ENCODE measurements around the gene NXN. TPM values are rescaled to one million over a fixed set of nuclear protein-coding genes. Genes with fewer than 3 reads are reported as not detected.
A peak's percentile ranks its signal among the peaks of the same experiment; 100 is the strongest.
"Not testable (repeated sequence)": the region's sequence is repeated elsewhere in the genome, so short reads cannot be mapped to it uniquely, and the experiment has no call there.

NXN gene
- total RNA-seq, 4 donors from 2014 or later = 2.1 to 14.0 (median 8.6) TPM

DNA sequence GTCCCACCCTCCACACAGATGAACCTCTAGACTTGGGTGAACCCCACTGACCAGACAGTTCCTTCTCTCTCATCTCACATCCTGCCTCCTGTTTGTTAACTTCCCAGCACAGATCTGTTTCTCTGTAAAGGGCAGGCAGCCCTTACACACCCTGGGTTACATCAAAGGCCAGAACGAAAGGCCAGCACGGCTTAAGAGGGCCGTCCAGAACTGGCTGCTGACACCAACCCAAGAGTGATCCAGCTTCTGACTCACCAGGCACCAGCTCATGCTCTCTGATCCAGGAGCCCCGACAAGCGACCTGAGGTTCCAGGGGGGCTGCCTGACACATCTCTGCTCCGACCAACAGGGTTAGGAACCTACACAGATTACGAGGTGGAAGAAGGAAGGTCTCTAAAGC, 110.5 kb downstream of the NXN start:
- TF ChIP-seq POLR2A (IDR thresholded peaks at IDR 0.05) = no peak
- TF ChIP-seq, protein P1, sequence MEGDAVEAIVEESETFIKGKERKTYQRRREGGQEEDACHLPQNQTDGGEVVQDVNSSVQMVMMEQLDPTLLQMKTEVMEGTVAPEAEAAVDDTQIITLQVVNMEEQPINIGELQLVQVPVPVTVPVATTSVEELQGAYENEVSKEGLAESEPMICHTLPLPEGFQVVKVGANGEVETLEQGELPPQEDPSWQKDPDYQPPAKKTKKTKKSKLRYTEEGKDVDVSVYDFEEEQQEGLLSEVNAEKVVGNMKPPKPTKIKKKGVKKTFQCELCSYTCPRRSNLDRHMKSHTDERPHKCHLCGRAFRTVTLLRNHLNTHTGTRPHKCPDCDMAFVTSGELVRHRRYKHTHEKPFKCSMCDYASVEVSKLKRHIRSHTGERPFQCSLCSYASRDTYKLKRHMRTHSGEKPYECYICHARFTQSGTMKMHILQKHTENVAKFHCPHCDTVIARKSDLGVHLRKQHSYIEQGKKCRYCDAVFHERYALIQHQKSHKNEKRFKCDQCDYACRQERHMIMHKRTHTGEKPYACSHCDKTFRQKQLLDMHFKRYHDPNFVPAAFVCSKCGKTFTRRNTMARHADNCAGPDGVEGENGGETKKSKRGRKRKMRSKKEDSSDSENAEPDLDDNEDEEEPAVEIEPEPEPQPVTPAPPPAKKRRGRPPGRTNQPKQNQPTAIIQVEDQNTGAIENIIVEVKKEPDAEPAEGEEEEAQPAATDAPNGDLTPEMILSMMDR (IDR thresholded peaks at IDR 0.05) = no peak
- Histone ChIP-seq H3K27me3 (no peaks in the 10 kb centered on the region), H3K4me1 (no peaks in the 10 kb centered on the region), H3K27ac (peak overlapping the region; percentile 12 to 86 (median 67)), H3K36me3 (no peaks in the 10 kb centered on the region), H3K4me3 (no peak overlapping the region), H3K9me3 (no peaks in the 10 kb centered on the region)
- peak in 1 of 3 donors; percentile 66 for DNase-seq

DNA sequence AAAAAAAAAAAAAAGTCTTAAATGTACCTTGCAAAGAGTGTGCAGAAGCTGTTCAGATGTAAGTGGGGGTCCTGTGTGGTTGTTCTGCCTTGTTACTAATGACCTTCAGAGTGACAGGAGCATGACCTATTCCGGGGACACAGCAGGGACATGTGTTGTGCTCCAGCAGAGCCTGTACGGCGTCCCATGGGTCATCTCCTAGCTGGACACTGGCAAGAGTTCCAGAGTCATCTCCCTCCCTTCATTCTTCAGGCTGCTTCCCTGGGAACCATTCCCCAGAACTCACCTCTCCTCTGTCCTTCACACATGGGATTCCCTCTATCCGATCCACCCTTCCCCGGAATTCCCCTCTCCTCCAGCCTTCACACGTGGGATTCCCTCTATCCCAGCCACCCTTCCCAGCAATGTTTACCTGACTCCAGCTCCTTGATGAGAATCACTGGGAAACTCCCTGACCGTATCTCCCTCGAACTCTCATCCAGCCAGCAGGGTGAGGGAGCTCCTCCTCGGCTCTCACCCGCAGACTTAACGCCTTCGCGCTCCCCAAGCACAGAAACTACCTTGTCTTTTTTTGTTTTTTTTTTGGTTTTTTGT, 111.6 kb downstream of the NXN start:
- H3K4me1 ChIP-seq = no peaks in the 10 kb centered on the region
- H3K27me3 ChIP-seq = no peaks in the 10 kb centered on the region
- TF ChIP-seq, protein P1 (IDR thresholded peaks at IDR 0.05) = no peak
- no peak for TF ChIP-seq POLR2A (IDR thresholded peaks at IDR 0.05)
- peak overlapping the region in 2 of 4 donors; percentile 59 to 86 for H3K27ac ChIP-seq
- H3K9me3 ChIP-seq = no peaks in the 10 kb centered on the region
- DNase-seq = no peak
- no peaks in the 10 kb centered on the region for H3K36me3 ChIP-seq
- H3K4me3 ChIP-seq = no peak overlapping the region

DNA sequence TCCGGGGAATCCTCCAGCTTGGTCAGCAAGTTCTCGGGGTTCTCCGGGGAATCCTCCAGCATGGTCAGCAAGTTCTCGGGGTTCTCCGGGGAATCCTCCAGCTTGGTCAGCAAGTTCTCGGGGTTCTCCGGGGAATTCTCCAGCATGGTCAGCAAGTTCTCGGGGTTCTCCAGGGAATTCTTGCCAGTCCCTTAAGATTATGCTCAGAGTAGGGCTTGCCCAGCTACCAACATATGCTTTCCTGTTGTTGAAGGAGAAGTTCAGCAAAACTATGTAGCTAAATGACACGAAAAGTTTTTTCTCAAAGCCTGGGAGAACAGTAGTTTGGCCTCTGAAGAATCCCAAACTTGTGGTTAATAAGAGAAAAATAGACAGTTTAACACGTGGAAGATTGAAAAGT, 112.3 kb downstream of the NXN start:
- peak overlapping the region in 1 of 4 donors; percentile 86 for H3K27ac ChIP-seq
- not testable (repeated sequence) for H3K4me1 ChIP-seq, H3K4me3 ChIP-seq, DNase-seq, H3K9me3 ChIP-seq, H3K36me3 ChIP-seq, H3K27me3 ChIP-seq

DNA sequence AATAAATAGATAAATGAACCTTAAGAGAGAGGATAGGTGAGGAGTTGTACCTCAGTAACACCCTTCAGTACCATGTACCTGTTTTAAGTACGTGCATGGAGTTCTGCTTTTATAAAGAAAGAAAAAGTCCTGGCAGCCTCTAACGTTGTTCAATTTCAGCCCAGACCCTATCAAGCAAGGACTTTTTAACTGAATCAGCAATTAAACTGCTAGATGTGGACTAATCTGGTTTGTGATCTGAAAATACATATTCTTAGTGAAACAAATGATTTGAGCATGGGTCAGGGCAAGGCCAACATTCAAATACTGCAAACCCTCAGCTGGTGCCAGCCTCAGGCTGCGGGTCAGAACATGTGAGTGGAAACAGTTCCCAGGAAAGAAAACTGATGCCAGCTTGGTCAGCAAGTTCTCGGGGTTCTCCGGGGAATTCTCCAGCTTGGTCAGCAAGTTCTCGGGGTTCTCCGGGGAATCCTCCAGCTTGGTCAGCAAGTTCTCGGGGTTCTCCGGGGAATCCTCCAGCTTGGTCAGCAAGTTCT, 112.9 kb downstream of the NXN start:
- Histone ChIP-seq H3K4me3 (no peak overlapping the region), H3K36me3 (no peaks in the 10 kb centered on the region), H3K4me1 (no peaks in the 10 kb centered on the region), H3K9me3 (no peaks in the 10 kb centered on the region), H3K27ac (no peak overlapping the region), H3K27me3 (no peaks in the 10 kb centered on the region)
- DNase-seq = no peak
- no peak for TF ChIP-seq POLR2A (IDR thresholded peaks at IDR 0.05)
- TF ChIP-seq, protein P1 (IDR thresholded peaks at IDR 0.05) = no peak

DNA sequence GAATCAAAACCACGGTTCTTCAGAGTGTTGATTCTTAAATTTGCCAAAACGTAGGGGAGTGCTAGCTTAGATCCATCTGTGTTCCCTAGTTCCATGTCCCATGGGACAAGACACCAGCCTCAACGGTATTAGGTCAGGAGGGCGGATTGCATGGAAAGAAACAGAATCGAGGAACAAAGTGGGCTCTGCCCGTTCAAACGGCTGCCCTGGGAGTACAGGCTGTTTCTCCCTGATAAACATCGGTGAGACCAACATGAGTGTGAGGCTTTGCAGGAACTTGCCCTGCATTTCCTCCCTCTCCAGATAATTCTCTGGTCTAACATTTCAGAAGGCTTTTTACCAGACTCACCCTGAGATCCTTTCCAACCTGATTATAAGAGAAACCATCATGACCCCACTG, 115.3 kb downstream of the NXN start:
- TF ChIP-seq, protein P1 (IDR thresholded peaks at IDR 0.05) = no peak
- no peak for TF ChIP-seq POLR2A (IDR thresholded peaks at IDR 0.05)
- H3K27me3 ChIP-seq = no peaks in the 10 kb centered on the region
- no peaks in the 10 kb centered on the region for H3K4me1 ChIP-seq
- peak overlapping the region in 1 of 4 donors; percentile 42 for H3K27ac ChIP-seq
- H3K9me3 ChIP-seq = no peaks in the 10 kb centered on the region
- DNase-seq = no peak
- H3K4me3 ChIP-seq = no peak overlapping the region
- H3K36me3 ChIP-seq = no peaks in the 10 kb centered on the region

DNA sequence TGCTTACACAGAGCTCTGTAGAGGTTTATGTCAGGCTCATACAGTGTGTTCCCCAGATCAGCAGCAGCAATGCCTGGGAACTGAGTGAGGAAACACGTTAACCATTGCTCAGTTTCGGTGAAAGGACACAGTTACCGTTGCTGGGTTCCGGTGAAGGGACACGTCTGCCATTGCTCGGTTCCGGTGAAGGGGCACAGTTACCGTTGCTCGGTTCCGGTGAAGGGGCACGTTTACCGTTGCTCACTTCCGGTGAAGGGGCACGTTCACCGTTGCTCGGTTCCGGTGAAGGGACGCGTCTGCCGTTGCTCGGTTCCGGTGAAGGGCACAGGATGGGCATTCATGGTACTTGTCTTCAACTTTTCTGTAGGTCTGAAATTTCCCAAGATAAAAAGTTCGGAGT, 115.7 kb downstream of the NXN start:
- Histone ChIP-seq H3K27me3 (no peaks in the 10 kb centered on the region), H3K36me3 (no peaks in the 10 kb centered on the region), H3K4me1 (peaks cover 0 to 2% (median 0%) of the 10 kb centered on the region in 4 donors), H3K27ac (peak overlapping the region in 1 of 4 donors; percentile 42), H3K9me3 (no peaks in the 10 kb centered on the region), H3K4me3 (no peak overlapping the region)
- no peak for DNase-seq
- TF ChIP-seq, protein P1 (IDR thresholded peaks at IDR 0.05) = no peak

Data from Peyer's patch (tissue), 4 donors.